T47D (cell line): ENCODE data around the gene ACTN1.
"Not testable (repeated sequence)": the region's sequence is repeated elsewhere in the genome, so short reads cannot be mapped to it uniquely, and the experiment has no call there.

Source experiments
- DNase-seq, 2 experiments: peaks; one replicate each; pipeline versions ENCODE4 v3.0.0 to v3.0.0-alpha.2; 2011 to 2012; ENCODE audit warnings: low read depth in 1 of 2, low spot score in 1 of 2
- JUND ChIP-seq: IDR thresholded peaks from 2 replicates; pipeline ENCODE4 v1.6.1; 2012; ENCODE audit warnings: low read depth
- in situ Hi-C: cut with HindIII; loops from 2 replicates; pipeline ENCODE4 v1.10.0; 2016; ENCODE audit warnings: low sequenced_read_pairs, low pct_unique_long_range_greater_than_20kb

ACTN1 gene

GRCh38 chr14:68876976-68877375 is 102.1 kb downstream of the ACTN1 start:
- in situ Hi-C loops, result no loop called here
- no peak for TF ChIP-seq JUND
- DNase-seq, result no peak

DNA sequence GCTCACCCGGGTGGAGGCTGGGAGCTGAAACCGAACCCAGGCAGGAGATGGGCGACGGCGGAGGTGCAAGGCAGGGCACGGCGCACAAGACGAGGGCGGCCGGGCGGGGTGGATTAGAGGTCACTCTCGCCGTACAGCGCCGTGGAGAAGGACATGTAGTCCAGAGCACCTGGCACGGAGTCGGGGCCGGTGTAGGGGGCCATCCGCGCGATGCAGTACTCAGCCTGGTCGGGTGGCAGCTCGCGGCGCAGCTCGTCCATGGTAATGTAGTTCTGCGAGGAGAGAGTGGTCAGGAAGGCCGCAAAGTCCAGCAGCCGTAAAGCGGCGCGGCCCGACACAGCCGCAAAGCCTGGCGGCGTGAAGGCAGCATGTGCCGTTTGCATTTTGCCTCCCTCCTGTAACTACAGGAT is 104.4 kb downstream of the ACTN1 start:
- no peak for TF ChIP-seq JUND
- DNase-seq, result no peak
- in situ Hi-C loops, result no loop called here

- no peak for DNase-seq
- no peak for TF ChIP-seq JUND
- in situ Hi-C loops, result no loop called here
Observed at GRCh38 chr14:68873376-68873775, 105.7 kb downstream of the ACTN1 start.

DNA sequence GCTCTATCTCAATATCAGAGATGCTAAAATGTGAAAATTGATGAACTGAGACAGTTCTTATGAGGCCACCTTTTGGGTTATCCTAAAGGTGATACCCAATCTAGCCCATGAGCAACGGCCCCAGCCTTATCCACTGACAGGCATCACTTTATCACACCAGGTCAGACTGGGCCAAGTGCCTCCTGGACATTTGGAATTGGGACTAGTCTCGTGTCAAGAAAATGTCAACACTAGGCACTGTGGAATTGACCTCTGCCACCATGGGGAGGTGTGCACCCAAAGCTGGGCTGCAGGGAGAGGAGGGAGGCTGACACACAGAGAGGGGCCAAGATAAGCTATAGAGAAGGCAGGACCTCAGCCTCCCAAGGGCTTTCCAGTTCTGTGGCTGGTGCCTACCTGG is 107.7 kb downstream of the ACTN1 start:
- TF ChIP-seq JUND, result no peak
- no peak for DNase-seq
- in situ Hi-C loops, result no loop called here

GRCh38 chr14:68866991-68867533 is 112.0 kb downstream of the ACTN1 start:
- DNase-seq, result no peak
- in situ Hi-C loops, result no loop called here
- no peak for TF ChIP-seq JUND

- in situ Hi-C loops, result no loop called here
- TF ChIP-seq JUND, result no peak
- DNase-seq, result no peak
Observed at GRCh38 chr14:68865542-68865941, 113.6 kb downstream of the ACTN1 start.

DNA sequence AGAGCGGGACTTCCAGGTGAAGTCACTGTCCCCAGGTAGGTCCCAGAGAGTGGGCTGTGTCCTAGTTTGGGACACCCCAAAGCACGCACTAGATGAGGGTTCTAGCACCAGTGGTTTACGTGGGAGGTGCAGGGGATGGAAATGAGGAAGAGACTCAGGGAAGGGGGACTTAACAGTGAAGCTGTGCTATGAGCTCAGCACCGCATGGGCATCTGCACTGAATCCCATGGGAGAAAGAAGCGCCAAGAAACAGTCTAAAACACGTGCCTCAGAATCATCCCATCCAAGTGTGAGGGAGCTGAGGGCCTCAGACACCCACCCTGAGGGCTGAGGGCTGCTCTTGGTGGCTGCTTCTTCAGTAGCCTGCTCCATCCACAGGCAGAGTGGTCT is 114.7 kb downstream of the ACTN1 start:
- in situ Hi-C loops, result no loop called here
- DNase-seq, result no peak
- TF ChIP-seq JUND, result no peak

- TF ChIP-seq JUND, result no peak
- in situ Hi-C loops, result no loop called here
- no peak for DNase-seq
Observed at GRCh38 chr14:68863610-68864360, 115.3 kb downstream of the ACTN1 start.

DNA sequence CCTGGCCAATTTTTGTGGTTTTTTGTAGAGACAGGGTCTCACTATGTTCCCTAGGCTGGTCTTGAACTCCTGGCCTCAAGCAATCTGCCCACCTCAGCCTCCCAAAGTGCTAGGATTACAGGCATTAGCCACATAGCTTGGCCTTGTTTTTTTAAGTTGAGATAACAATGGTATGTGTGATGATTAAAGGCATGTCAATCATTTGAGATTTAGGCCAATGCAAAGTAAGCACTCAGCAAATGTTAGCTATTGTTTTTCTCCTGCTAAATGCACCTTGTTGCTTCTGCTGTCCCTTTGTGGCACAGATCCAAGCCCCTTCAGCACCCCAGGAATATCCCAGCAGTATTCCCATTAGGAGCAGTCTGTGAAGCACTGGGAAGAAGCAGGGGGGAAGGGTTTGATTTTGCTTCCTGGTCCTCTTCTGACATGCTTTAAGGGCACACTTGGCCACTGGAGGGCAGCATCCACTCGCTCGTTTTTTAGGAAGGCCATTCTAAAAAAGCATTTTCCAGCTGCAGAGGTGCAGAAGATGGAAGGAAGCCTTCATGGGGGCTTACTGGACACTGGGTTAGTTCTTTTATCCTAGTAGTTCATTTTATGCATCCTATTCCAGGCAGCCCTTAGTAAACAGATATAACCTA is 116.0 kb downstream of the ACTN1 start:
- in situ Hi-C loops, result no loop called here
- peak; percentile 84 to 90 for DNase-seq
- TF ChIP-seq JUND, result no peak

DNA sequence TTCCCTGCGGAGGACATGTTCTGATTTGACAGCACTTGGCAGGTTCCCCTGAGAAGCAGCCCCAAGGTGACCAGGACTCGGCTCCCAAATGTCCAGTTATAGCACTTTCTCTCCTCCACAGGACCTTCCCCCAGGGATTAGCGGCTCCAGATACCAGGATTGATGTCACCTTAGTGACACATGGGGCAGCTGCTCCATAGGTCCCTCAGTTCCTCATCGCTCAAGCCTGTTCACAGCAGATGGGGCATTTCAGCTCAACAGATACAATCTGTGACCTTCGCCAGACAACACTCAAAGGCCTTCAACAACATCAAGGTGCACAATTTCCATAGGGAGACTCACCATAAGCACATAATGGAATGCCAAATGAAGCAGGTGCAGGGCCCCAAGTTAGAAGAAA is 118.3 kb downstream of the ACTN1 start:
- TF ChIP-seq JUND, result no peak
- in situ Hi-C loops, result no loop called here
- no peak for DNase-seq

GRCh38 chr14:68857516-68858070 is 121.5 kb downstream of the ACTN1 start:
- no peak for TF ChIP-seq JUND
- peak in 1 of 2 experiments; percentile 30 for DNase-seq
- in situ Hi-C loops, result no loop called here

GRCh38 chr14:68856572-68856971 is 122.5 kb downstream of the ACTN1 start:
- TF ChIP-seq JUND, result no peak
- DNase-seq, result no peak
- in situ Hi-C loops, result no loop called here

DNA sequence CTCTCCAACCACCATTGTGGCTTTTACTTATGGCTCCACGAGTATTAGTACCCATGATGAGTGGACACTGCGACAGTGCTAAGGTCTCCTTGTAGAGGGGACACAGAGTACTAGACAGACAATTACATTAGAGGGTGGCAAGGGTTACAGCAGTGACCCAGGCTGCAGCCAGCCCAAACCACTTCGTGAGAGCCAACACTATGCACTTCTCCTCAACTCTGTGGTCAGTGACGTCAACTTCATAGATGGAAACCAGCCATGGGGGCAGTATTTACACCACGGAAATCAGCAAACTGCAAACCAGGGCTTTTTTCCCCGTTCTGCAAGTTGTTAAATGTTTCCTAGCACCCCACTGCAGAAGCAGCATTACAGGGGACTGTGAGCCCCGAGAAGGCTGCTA is 124.7 kb downstream of the ACTN1 start:
- peak in 1 of 2 experiments; percentile 72 for DNase-seq
- no peak for TF ChIP-seq JUND
- in situ Hi-C loops, result no loop called here

DNA sequence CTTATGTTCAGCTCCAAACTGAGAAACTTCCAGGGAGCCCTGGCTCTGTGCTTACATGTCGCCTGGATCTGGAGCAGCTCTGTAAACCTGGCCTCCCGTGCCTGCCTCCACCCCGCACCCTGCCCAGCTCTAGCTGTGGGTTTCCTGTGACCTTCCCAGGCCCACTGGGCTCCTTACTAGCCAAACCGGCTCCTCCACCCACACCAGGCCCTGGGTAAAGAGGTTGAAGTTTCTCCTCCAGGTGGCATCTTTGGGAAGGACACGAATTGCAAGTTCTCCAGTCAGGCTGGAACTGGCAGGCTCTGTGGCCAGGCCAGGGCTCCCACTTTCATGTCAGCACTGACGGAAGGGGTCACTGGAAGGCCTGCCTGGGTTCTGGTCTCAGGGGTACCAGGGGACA is 125.4 kb downstream of the ACTN1 start:
- no peak for TF ChIP-seq JUND
- DNase-seq, result peak; percentile 64 to 98
- in situ Hi-C loops, result no loop called here

DNA sequence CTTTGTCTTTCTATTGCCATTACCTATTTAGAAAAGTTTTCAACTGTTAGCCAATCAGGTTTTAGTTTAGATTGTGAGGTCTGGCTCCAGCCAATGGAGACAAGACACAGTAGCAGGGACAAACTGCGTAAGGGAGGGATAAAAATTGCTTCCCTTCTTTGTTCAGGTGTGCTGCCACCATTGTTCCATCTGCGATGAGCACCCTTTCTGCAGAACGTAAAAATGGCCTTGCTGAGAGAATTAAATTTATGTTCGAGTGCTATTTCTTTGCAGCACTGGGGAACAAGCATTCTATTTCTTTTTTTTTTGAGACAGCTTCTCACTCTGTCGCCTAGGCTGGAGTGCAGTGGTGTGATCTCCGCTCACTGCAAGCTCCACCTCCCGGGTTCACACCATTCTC is 126.6 kb downstream of the ACTN1 start:
- in situ Hi-C loops, result not testable (repeated sequence)

More for the DNA sequence above, 126.6 kb downstream of the ACTN1 start:
- not testable (repeated sequence) for DNase-seq
